ENCODE measurements around the gene NAA15. TPM values are rescaled to one million over a fixed set of nuclear protein-coding genes. Genes with fewer than 3 reads are reported as not detected.
"Not testable (repeated sequence)": the region's sequence is repeated elsewhere in the genome, so short reads cannot be mapped to it uniquely, and the experiment has no call there.

Gene NAA15
- total RNA-seq, 6 experiments from 2014 or later, result 63.0 to 72.0 (median 69.6) TPM

GRCh38 chr4:139319571-139319970 is 18.3 kb downstream of the NAA15 start:
- peak overlapping the region; percentile 24; the same call in 1 of the 2 replicates for H3K27ac Mint-ChIP-seq

DNA sequence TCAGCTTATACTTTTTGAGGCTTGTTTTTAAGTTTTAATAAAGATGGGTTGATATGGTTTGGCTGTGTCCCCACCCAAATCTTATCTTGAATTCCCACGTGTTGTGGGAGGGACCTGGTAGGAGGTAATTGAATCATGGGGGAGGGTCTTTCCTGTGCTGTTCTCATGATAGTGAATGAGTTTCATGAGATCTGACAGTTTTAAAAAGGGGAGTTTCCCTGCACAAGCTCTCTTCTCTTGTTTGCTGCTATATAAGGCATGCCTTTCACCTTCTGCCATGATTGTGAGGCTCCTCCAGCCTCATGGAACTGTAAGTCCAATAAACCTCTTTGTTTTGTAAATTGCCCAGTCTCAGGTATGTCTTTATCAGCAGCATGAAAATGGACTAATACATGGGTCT is 20.8 kb downstream of the NAA15 start:
- not testable (repeated sequence) for H3K27ac Mint-ChIP-seq; H3K4me3 Mint-ChIP-seq; H3K9me3 Mint-ChIP-seq; DNase-seq; H3K27me3 Mint-ChIP-seq (ENCODE audit: insufficient read depth)
- peaks cover 38% of the 10 kb centered on the region for H3K4me1 Mint-ChIP-seq (ENCODE audit: low read depth)
- peaks cover 21% of the 10 kb centered on the region for H3K36me3 Mint-ChIP-seq (ENCODE audit: low read depth)

More at GRCh38 chr4:139319571-139319970, 18.3 kb downstream of the NAA15 start:
- no peaks in the 10 kb centered on the region for H3K27me3 Mint-ChIP-seq (ENCODE audit: insufficient read depth)
- peaks cover 34% of the 10 kb centered on the region for H3K36me3 Mint-ChIP-seq (ENCODE audit: low read depth)
- peaks cover 47% of the 10 kb centered on the region for H3K4me1 Mint-ChIP-seq (ENCODE audit: low read depth)
- H3K4me3 Mint-ChIP-seq, result no peak overlapping the region
- no peaks in the 10 kb centered on the region for H3K9me3 Mint-ChIP-seq
- no peak for DNase-seq
- no peak for TF ChIP-seq CTCF (IDR thresholded peaks at IDR 0.05)

- not testable (repeated sequence) for H3K9me3 Mint-ChIP-seq; H3K27ac Mint-ChIP-seq; DNase-seq; H3K4me3 Mint-ChIP-seq; H3K27me3 Mint-ChIP-seq (ENCODE audit: insufficient read depth)
- Mint-ChIP-seq H3K36me3 (ENCODE audit: low read depth) (peaks cover 21% of the 10 kb centered on the region), H3K4me1 (ENCODE audit: low read depth) (peaks cover 36% of the 10 kb centered on the region)
These were observed 21.2 kb downstream of the NAA15 start for GRCh38 chr4:139322541-139322940.

GRCh38 chr4:139324620-139325019 is 23.3 kb downstream of the NAA15 start:
- DNase-seq, result no peak
- Mint-ChIP-seq H3K27me3 (ENCODE audit: insufficient read depth) (no peaks in the 10 kb centered on the region), H3K27ac (no peak overlapping the region; the same call in 1 of the 2 replicates), H3K4me1 (ENCODE audit: low read depth) (peaks cover 37% of the 10 kb centered on the region), H3K9me3 (peaks cover 4% of the 10 kb centered on the region; the same call in 1 of the 2 replicates), H3K36me3 (ENCODE audit: low read depth) (peaks cover 33% of the 10 kb centered on the region), H3K4me3 (no peak overlapping the region)
- TF ChIP-seq CTCF (IDR thresholded peaks at IDR 0.05), result no peak

DNA sequence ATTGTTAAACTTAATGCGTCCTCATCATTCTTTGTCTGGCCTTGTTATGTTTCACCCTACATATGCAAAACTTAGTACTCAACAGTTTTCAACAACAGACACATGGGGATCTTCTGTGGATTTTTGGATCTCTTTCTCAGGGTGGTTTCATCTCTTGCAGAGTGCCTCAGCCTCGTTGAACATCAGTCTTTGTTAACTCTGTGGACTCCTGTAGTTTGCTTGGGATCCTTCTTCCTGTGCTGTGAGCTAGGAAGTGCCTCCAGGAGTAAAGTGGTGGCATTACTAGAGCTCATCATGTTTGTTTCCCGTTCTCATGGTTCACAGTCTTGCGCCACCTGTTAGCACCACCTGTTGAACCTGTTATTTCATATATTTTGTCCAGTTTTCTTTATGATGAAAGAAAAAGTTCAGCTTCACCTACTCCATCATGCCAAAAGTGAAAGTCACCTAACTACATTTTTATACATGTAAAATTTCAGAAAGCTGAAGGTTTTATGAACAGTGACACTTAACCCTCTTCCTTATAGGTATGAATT is 28.4 kb downstream of the NAA15 start:
- no peak for TF ChIP-seq CTCF (IDR thresholded peaks at IDR 0.05)
- peak overlapping the region; percentile 51 for H3K27ac Mint-ChIP-seq
- peaks cover 24% of the 10 kb centered on the region for H3K4me1 Mint-ChIP-seq (ENCODE audit: low read depth)

GRCh38 chr4:139330283-139330682 is 29.0 kb downstream of the NAA15 start:
- TF ChIP-seq CTCF (IDR thresholded peaks at IDR 0.05), result no peak
- Mint-ChIP-seq H3K4me3 (no peak overlapping the region), H3K36me3 (ENCODE audit: low read depth) (peaks cover 17% of the 10 kb centered on the region), H3K27ac (peak overlapping the region; percentile 40), H3K4me1 (ENCODE audit: low read depth) (peaks cover 20% of the 10 kb centered on the region), H3K9me3 (peaks cover 4% of the 10 kb centered on the region; the same call in 1 of the 2 replicates), H3K27me3 (ENCODE audit: insufficient read depth) (no peaks in the 10 kb centered on the region)
- DNase-seq, result no peak

More for the DNA sequence above, 28.4 kb downstream of the NAA15 start:
- Mint-ChIP-seq H3K9me3 (peaks cover 4% of the 10 kb centered on the region; the same call in 1 of the 2 replicates), H3K36me3 (ENCODE audit: low read depth) (peaks cover 17% of the 10 kb centered on the region), H3K27me3 (ENCODE audit: insufficient read depth) (no peaks in the 10 kb centered on the region), H3K4me3 (no peak overlapping the region)
- no peak for DNase-seq
